PC-3 (cell line): Measurements from ENCODE around the gene PLCB4. TPM values are rescaled to one million over a fixed set of nuclear protein-coding genes. Genes with fewer than 3 reads are reported as not detected.
"Not testable (repeated sequence)": the region's sequence is repeated elsewhere in the genome, so short reads cannot be mapped to it uniquely, and the experiment has no call there.

Experiments
- ATAC-seq: fragments of 200-7000 bp; cut with Tn5 transposase; 2 replicates; pipeline ENCODE4 v1.9.1; 2020; ENCODE audit warnings: mild to moderate bottlenecking, moderate library complexity
- BruUV-seq: library from RNA; stranded (reverse); fragments of 400-500 nt; replicated peaks from 2 replicates; lab custom pipeline; 2021; lab: Mats Ljungman, UMichigan
- CTCF ChIA-PET: fragments of 300-600 bp; sonication (Branson Sonifier 250); formaldehyde crosslinking; loops from one replicate; lab custom pipeline; 2022; ENCODE audit warnings: antibody characterized with exemption; lab: Charles Lee
- POLR2A ChIA-PET: fragments of 300-600 bp; sonication (Branson Sonifier 250); formaldehyde crosslinking; loops from one replicate; lab custom pipeline; 2022; ENCODE audit warnings: antibody characterized with exemption; ENCODE audit not compliant: unreplicated experiment; lab: Charles Lee
- DNase-seq: peaks from one replicate; pipeline ENCODE4 v3.0.0-alpha.2; 2015
- H2AFZ ChIP-seq: fragments of 300-600 bp; sonication (generic); 2 replicates; pipeline ENCODE4 v1.6.0; 2016; ENCODE audit warnings: antibody characterized with exemption, low read length
- H3F3A ChIP-seq: fragments of 300-600 bp; sonication (generic); one replicate; pipeline ENCODE4 v1.6.0; 2017; ENCODE audit warnings: antibody characterized with exemption, low read length, control low read depth, mild to moderate bottlenecking; ENCODE audit not compliant: unreplicated experiment
- H3K27ac ChIP-seq: fragments of 300-600 bp; sonication (generic); 2 replicates; pipeline ENCODE4 v1.5.1; 2016; ENCODE audit warnings: mild to moderate bottlenecking, low read length
- H3K27me3 ChIP-seq: fragments of 300-600 bp; sonication (generic); 2 replicates; pipeline ENCODE4 v1.6.1; 2016; ENCODE audit warnings: low read length, mixed read lengths
- H3K36me3 ChIP-seq: fragments of 300-600 bp; sonication (generic); 2 replicates; pipeline ENCODE4 v1.6.1; 2016; ENCODE audit warnings: low read depth, mixed run types, low read length, mixed read lengths
- H3K4me1 ChIP-seq: fragments of 300-600 bp; sonication (generic); 2 replicates; pipeline ENCODE4 v1.5.1; 2016; ENCODE audit warnings: low read length; ENCODE audit not compliant: insufficient read depth
- H3K4me2 ChIP-seq: fragments of 300-600 bp; sonication (generic); 2 replicates; pipeline ENCODE4 v1.6.0; 2016; ENCODE audit warnings: low read length
- H3K4me3 ChIP-seq: fragments of 300-600 bp; sonication (generic); 2 replicates; pipeline ENCODE4 v1.5.1; 2016; ENCODE audit warnings: mild to moderate bottlenecking, low read length, mixed read lengths
- H3K79me2 ChIP-seq: fragments of 300-600 bp; sonication (generic); 2 replicates; pipeline ENCODE4 v1.6.1; 2017; ENCODE audit warnings: low read length, mixed read lengths
- H3K9ac ChIP-seq: fragments of 300-600 bp; sonication (generic); 2 replicates; pipeline ENCODE4 v1.6.0; 2016; ENCODE audit warnings: mild to moderate bottlenecking, low read length
- H3K9me2 ChIP-seq: fragments of 300-600 bp; sonication (generic); replicated peaks from 2 replicates; pipeline ENCODE4 v1.6.1; 2016; ENCODE audit warnings: mixed run types, low read length, mixed read lengths
- H3K9me3 ChIP-seq: fragments of 300-600 bp; sonication (generic); 2 replicates; pipeline ENCODE4 v1.6.1; 2016; ENCODE audit warnings: low read length, mixed read lengths
- H4K20me1 ChIP-seq: fragments of 300-600 bp; sonication (generic); 2 replicates; pipeline ENCODE4 v1.6.1; 2016; ENCODE audit warnings: low read length, mixed read lengths
- CTCF ChIP-seq: fragments of 300-600 bp; sonication (generic); conservative IDR thresholded peaks from 2 replicates; pipeline ENCODE4 v1.5.1; 2017; ENCODE audit warnings: antibody characterized with exemption, low read depth, mild to moderate bottlenecking, low read length
- EZH2 ChIP-seq: fragments of 300-600 bp; sonication (generic); IDR thresholded peaks from one replicate; pipeline ENCODE4 v1.6.1; 2017; ENCODE audit warnings: antibody characterized with exemption, mild to moderate bottlenecking, low read length; ENCODE audit not compliant: unreplicated experiment
- EZH2phosphoT487 ChIP-seq: fragments of 300-600 bp; sonication (generic); IDR thresholded peaks from 2 replicates; pipeline ENCODE4 v1.6.1; 2018; ENCODE audit warnings: mild to moderate bottlenecking, antibody characterized with exemption, low read length, borderline replicate concordance
- intact Hi-C: fragments of 100-400 bp; cut with micrococcal nuclease; formaldehyde crosslinking; loops from 2 replicates; pipeline ENCODE4 v1.9.0; 2023
- total RNA-seq: library from RNA; depleted of rRNA; stranded (reverse); fragments of >200 nt; gene quantifications from 2 replicates; pipeline ENCODE4 v1.2.3, GENCODE V29; 2014

The PLCB4 gene
- total RNA-seq, 1 experiment from 2014 or later = 25.4 TPM

GRCh38 chr20:9149796-9150195 lies 80.9 kb downstream of the PLCB4 start:
- DNase-seq (no peak), ATAC-seq (no peak)
- intact Hi-C loops = no loop called here
- BruUV-seq = no TSS peak
- Histone ChIP-seq H3F3A (no peaks in the 10 kb centered on the region), H3K9me2 (no peaks in the 10 kb centered on the region), H3K27ac (no peak overlapping the region), H3K4me3 (no peak overlapping the region), H3K36me3 (0 out of 2 replicates have a peak, but pooled peaks cover 3% of the 10 kb centered on the region), H3K4me2 (no peak overlapping the region), H3K4me1 (peaks cover 10% of the 10 kb centered on the region), H2AFZ (no peak overlapping the region), H3K9ac (no peak overlapping the region), H3K27me3 (no peaks in the 10 kb centered on the region), H3K9me3 (no peaks in the 10 kb centered on the region), H3K79me2 (no peaks in the 10 kb centered on the region), H4K20me1 (no peaks in the 10 kb centered on the region)
- CTCF ChIA-PET = no interaction called here
- POLR2A ChIA-PET = no interaction called here
- TF ChIP-seq EZH2 (no peak), CTCF (no peak), EZH2phosphoT487 (no peak)

- Histone ChIP-seq H3F3A (no peaks in the 10 kb centered on the region), H3K27ac (no peak overlapping the region), H3K9ac (no peak overlapping the region), H3K36me3 (0 out of 2 replicates have a peak, but pooled peaks cover 3% of the 10 kb centered on the region), H3K4me3 (no peak overlapping the region), H3K4me2 (no peak overlapping the region), H3K4me1 (peaks cover 10% of the 10 kb centered on the region), H3K9me3 (no peaks in the 10 kb centered on the region), H2AFZ (no peak overlapping the region), H3K9me2 (no peaks in the 10 kb centered on the region), H3K79me2 (no peaks in the 10 kb centered on the region), H4K20me1 (no peaks in the 10 kb centered on the region), H3K27me3 (no peaks in the 10 kb centered on the region)
- CTCF ChIA-PET = no interaction called here
- POLR2A ChIA-PET = interaction anchor here (0.7 kb wide), 1 partner anchor 35 kb away, joined by 3 read pairs; no protein-coding TSS in a partner anchor
- no peak for ATAC-seq
- DNase-seq = no peak
- intact Hi-C loops = no loop called here
- BruUV-seq = no TSS peak
- TF ChIP-seq CTCF (no peak), EZH2phosphoT487 (no peak), EZH2 (no peak)
Observed at GRCh38 chr20:9150679-9151078, 81.8 kb downstream of the PLCB4 start.

- BruUV-seq = not testable (repeated sequence)
Observed at GRCh38 chr20:9152139-9152538, 83.3 kb downstream of the PLCB4 start.

More at GRCh38 chr20:9152139-9152538, 83.3 kb downstream of the PLCB4 start:
- H4K20me1 ChIP-seq, POLR2A ChIA-PET, H3K4me3 ChIP-seq, H2AFZ ChIP-seq, H3K9me3 ChIP-seq, H3K9ac ChIP-seq, intact Hi-C loops, H3K9me2 ChIP-seq, H3K4me1 ChIP-seq, CTCF ChIA-PET, H3K4me2 ChIP-seq, H3K27ac ChIP-seq, H3K27me3 ChIP-seq, H3K36me3 ChIP-seq, H3F3A ChIP-seq, H3K79me2 ChIP-seq, DNase-seq, ATAC-seq: not testable (repeated sequence)
